Stimulated activated CD8-positive, alpha-beta memory T cell treated with anti-CD3 and anti-CD28 coated beads, Interleukin-2, amount 100 ng/mL, for 48 hours (primary cell): Measurements from ENCODE around the gene KCNQ2.

Experiments
- DNase-seq, 2 donors: peaks; one replicate each; pipeline ENCODE4 v3.0.0-alpha.2; 2020; ENCODE audit warnings: low read depth in 2 of 2

Gene KCNQ2

DNA sequence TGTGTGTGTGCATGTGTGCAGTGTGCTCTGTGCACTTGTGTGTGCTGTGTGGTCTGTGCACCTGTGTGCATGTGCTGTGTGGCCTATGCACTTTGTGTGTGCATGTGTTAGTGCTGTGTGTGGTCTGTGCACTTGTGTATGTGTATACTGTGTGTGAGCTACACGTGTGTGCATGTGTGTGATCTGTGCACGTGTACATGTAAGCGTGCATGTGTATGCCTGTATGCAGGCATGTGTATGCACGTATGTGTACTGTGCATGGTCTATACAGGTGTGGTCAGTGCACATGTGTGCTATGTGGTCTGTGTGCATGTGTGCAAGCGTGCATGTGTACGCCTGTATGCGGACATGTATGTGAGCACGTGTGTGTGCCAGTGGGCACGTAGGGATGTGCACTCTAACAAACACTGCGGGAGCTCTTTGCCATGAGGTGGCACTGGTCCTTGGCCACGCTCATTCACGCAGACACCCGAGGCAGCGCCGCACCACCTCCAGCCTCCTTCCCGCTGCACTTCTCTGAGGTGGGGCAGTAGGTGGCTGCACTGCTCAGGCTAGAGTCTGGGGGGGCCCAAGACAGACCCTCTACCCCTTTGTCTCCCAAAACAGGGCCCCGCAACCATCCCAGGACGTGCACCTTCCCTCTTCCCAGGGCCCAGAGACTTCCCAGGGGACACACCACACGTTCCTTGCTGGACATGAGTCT, 68.9 kb downstream of the KCNQ2 start:
- DNase-seq: no peak

DNA sequence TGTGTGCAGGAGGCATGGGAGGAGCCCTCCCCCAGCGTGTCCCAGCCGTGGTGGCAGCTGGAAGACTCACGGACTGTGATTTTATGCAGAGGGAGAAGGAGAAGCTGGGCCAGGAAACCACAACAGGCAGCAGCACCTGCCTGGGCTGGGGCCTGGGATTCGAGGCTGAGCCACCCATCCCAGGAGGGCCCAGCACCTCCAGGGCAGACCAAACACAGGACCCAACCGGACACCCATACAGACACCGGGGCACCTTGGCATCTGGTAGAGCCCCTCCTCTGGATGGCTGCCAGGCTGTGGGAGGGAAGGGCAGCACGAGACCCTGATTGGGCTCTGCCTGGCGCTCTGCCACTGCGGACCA, 69.6 kb downstream of the KCNQ2 start:
- DNase-seq: no peak

DNA sequence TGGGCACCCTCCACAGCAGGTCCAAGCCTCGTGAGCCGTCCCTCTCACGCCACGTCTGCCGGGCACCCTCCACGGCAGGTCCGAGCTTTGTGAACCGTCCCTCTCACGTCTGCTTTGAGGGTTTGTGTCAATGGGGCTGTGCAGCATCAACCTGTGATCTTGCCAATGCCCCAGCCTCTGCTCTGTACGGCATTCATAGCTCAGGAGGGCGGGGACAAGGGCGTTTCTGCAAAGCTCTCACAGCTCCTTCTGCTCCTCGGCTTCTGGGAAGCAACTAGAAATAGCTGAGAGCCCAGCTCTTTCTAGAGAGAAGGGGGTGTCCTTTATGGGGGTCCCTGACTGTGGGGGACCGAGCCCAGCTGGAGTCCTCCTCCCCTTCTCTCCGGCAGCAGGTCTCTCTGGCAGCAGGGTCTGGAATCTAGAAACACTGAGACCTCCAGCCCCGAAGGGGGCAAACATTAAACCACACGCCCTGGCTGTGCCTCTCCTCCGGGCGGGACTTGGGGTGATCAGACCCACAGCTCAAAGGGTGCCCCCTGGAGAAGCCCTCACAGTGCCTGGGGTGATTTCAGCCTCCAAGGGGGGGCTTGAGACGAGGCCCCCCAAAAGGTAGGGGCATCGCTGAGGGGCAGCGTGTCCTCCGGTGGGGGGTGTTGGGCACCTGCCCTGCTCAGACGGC, 70.1 kb downstream of the KCNQ2 start:
- no peak for DNase-seq

DNA sequence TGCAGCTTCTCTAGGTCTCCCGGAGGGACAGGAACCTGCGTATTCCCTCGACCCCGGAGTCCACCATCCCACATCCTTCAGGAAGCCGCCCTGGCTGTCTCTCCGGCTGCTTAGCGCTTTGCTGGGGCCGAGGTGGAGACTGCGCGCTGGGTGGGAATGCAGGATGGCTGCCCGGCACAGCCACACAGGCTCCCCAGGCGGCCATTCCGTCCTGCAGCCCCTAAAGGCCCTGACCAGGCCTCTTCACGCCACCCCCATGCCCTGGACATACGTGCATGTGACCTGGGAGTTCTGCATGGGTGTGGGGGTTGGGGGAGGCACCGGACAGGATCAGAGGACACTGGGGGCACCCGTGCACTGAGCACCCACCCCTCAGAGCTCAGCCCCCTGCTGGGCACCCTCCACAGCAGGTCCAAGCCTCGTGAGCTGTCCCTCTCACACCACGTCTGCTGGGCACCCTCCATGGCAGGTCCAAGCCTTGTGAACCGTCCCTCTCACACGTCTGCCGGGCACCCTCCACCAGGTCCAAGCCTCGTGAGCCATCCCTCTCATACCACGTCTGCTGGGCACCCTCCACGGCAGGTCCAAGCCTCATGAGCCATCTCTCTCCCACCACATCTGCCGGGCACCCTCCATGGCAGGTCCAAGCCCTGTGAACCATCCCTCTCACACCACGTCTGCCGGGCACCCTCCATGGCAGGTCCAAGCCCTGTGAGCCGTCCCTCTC, 70.9 kb downstream of the KCNQ2 start:
- DNase-seq: no peak

DNA sequence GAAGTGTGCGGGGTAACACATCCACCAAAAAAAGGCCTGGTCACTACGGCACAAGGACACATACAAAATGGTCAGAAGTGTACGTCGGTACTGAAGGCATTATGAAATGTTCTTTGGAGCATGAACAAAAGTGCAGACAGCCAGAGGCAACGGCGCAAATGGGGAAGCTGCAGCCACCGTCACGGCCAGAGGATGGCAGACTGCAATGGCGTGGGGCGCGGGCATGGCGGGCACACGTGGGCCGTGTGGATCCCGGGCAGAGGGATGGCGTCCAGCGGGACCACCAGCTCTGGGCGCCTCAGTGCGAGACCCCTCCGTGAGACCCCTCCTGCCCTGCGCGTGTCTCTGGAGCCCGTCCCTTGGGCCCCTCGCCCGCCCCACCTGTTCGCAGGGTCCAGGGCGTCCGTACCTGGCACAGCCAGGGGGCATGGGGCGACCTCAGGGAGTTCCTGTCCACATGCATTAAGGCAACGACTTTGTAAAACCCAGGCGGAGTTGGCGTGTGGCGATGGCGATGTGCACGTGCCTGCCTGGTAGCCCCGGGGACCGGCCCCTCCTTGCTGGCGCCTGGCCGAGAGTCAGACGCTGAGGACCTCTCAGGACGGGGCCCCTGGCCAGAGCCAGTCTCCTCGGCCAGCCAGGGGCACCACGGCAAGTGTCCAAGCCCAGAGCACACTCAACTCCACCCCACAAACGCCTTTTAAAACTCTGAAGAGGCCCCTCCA, 71.8 kb downstream of the KCNQ2 start:
- DNase-seq: no peak

DNA sequence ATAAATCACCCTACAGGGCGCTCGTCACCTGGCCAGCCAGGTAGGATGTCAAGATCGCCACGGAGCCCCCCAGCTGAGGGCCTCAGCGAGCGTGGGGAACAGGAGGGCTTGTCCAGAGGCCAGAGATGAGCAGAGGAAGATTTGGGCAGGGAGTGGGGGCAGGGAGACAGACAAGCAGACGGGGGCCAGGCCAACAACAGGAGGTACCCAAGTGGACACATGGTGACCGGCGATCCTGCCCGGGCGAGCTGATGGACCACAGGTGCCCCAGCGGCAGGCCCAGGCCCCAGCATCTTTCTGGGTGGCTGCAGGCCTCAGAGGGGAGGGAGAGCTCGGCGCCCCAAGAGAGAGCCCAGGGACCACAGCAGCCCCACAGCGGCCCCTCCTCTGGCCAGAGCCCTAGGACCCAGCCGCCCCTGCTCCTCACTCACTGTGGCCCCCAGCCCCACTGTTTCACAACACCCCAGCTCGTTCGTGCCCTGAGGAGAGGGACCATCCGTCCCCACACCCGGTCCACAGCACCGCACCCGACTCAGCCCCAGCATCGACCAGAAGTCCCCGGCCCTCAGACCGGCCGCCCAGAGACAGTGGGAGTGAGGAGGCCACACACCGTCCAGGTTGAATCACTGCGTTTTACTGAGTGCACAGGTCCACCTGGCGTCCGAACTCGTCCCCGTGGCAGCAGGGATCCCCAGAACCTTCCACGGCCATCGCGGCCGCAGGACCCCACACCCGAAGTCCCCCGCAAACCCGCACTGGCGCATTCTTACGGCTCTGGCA, 72.7 kb downstream of the KCNQ2 start:
- DNase-seq: no peak

DNA sequence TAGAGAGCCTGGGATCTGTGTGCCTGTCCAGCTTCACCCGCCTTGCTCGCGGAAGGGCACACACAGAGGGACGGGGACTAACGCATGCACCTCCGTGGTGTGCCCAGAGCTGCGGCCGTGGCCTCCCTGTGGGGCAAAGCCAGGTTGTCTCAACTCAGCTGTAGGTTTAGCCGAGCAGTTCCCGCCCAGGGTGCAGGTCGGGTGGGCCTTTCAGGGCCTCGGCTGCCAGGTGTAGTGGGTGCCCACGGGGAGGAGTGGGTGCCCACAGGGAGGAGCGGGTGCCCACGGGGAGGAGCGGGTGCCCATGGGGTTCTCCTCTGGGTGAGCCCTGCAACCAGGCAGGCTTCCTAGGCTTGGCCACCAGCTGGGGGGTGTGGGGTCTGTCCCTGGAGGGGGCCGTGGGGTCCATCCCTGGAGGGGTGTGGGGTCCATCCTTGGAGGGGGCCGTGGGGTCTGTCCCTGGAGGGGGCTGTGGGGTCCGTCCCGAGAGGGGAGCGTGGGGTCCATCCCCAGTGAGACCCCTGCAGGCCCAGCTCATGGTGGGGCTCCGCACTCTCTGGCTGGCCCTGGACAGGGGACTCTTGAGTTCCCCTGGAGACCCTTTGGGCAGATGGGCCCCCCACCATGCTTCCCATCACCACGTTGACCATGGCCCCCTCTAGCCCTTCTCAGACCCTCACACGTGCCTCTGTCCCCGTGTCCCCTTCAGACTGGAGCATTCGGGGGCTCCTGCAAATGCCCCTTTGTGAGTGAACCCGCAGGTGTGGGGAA, 73.5 kb downstream of the KCNQ2 start:
- no peak for DNase-seq

DNA sequence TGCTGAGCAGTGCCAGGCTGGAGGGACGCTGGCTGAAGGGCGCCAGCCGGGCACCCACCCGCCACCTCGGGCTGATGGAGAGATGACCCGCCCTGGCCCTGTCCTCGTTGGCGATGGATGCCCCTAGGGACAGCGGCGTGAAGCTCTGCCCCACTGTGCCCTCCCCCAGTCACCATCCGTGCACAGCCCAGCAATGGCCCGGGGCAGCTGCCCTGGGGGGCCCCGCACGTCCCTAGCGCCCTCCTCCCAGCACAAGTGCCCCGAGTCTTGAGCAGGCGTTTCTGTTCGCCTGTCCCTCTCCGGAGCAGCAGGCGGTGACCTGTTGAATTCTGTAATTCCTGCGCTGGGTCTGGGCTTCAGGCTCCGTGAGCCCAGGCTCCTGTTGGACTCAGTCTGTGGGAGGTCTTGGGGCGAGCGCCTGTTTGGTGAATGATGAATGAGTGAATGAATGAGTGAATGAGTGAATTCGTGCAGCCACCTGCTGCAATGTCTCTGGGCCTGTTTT, 74.5 kb downstream of the KCNQ2 start:
- DNase-seq: no peak

DNA sequence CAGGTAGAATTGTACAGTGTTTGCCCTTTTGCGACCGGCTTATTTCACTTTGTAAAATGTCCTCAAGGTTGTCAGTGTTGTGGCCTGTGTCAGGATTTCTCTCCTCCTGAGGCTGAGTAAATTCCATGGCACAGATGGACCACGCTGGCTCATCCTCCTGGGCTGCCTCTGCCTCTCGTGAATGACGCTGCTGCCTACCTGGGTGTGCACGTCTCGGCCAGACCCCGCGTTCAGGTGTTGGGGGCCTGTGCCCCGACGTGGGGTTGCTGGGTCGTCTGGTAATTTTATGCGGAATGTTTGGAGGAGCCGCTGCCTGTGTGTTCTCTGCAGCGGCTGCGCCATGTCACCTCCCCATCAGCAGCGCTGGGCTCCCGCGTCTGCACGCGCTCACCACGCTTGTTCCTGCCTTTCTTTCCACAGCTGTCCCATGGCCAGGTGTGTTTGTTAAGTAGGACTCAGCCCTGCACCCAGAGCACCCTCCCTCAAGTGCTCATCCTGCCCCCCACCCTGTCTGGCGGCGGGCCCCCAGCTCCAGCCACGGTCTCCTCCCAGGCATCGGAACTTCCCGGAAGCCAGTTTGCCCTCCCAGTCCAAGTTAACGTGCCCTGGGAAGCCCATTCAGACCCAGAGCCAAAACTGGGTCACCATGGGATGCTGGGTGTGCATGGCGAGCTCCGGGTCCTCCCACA, 75.2 kb downstream of the KCNQ2 start:
- no peak for DNase-seq

DNA sequence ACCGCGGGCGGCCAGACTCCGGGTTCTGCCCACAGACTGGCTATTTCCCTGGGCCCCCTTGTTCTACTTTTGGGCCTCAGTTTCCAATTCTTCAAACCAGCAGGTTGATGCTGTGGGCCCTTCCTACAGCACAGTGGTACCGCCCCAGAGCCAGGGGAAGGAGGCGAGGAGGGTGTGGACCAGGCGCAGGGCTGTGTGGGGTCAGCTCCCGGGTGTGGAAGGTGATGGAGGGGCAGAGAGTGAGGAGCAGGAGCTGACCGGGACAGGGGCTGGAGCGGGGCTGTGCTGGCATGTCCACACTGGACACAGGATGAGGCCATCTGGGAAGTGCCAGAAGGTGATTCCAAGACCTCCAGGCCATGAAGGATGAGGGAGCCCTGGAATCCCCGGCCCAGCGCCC, 76.2 kb downstream of the KCNQ2 start:
- no peak for DNase-seq

DNA sequence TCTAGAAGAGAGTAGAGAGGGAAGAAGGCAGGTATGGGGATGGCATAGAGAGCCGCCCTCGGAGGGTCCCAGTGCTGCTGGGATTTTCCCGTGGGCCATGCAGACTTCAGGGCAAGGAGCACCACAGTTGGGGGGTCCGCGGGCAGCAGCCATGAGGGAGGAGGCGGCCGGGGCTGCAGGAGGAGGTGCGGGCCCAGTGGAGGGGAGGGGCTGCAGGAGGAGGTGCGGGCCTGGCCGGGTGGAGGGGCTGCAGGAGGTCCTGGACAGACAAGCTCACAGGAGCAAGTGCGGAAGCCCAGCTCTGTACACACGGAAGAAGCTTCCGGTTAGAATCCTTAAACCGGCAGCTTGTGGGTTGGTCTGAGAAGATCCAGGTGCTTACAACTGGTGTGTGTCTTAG, 76.7 kb downstream of the KCNQ2 start:
- no peak for DNase-seq

DNA sequence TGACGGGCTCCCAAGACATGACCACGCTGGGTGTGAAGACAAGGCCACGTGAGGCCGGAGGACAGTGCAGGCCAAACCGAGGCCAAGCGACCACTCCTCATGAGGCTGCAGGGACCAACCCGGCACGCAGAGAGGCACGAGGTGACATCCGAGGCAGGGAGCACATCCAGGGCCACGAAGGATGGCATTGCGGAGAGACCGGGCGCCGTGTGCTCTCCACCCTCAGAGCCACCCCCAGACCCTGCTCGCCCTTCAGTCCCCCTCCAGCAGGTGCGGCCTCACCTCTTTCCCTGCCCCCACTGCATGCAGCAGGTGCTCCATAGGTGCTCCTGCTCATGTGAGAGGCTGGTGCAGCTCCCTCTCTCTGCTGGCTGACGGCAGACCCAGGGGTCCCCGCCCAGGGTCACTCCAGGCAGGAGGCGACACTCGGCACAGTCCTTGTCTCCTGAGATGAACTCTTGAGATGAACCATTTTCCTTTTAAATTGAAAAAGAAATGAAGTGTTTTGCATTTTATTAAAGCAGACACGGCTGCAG, 77.5 kb downstream of the KCNQ2 start:
- no peak for DNase-seq

DNA sequence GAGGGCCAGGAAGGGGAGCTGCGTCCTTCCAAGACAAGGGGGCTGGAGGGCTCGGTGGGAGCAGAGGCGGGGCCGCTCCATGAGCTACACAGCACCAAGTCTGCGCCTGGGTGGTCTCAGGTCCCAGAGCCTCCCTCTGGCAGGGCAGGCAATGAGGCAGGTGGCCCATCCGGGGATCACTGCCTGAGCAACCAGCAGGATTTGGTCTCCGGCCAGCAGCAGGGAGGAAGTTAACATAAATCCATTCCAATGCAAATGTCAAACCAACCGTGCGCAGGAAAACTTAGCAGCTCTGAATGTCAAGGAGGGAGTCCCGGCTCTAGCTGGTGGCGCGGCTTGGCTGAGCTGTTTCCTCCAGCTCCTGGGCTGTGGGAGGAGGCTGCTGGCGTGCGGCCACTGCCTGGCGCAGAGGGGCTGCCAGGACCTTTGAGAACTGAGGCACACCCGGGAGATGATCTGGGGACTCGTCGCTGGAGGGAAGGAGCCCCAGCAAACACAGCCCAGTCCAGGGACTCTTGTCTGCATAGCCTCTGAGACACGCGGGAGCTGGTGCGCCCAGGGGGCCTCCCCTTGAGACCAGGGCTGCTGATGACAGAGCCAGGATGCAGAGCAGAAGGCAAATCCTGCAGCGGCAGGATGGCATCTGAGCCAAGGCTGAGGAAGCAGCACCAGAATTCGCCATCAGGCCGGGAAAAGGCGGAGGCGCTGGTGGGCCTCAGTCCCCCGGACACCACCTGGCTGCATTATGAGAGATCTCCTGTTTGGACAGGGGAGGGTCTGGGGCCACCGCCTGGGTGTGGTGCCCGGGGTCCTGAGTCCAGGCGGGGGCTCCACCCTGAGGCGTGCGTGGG, 78.2 kb downstream of the KCNQ2 start:
- no peak for DNase-seq

DNA sequence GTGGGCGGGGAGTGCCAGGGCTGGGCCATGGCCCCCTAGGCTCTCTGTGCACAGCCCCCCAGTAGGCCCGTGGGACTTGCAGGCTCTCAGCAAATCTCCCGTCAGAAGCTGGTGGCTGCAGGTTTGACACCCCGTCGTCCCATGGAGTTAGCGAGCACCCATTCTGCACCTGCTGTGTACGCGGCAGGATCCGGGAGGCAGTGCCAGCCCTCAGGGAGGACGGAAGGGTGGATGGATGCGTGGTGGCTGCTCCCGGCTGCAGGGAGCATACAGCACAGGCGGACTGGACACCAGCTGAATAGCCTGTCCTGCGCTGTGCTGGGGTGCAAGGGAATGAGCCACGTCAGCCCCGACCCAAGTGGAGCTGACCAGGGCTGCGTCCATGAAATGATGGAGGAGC, 78.9 kb downstream of the KCNQ2 start:
- DNase-seq: no peak

DNA sequence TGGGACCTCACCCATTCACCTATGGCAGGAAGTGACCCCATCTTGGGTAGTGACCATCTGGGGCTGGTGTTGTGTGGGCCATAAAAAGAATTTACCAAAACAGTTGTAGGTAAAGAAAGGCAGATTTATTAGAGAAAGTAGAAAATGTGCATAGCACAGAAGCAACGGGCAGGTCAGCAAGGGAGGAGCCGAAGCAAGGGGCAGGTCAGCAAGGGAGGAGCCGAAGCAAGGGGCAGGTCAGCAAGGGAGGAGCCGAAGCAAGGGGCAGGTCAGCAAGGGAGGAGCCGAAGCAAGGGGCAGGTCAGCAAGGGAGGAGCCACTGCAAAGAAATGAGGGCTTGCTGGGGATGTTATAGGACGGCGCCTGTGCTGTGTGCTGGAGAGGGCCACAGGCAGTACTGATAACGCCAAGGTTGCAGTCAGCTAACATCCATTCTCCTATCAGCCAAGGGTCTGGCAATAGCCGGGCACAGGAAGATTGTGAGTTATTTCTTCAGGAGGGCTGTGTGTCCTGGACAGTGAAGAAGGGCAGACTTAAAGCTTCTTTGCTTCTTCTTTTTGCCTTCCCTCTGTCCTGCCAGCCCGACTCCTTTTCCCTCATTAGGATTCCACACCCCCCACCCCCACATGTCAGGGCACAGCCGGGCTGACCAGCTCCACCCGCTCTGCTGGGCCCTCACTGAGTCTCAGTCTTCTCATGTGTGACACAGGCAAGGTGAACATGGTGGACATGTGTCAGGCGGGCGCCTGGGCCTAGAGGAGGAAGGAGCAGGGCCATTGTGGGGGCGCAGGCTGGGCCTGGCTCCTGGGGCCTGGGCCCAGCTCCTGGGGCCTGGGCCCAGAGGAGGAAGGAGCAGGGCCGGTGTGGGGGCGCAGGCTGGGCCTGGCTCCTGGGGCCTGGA, 79.7 kb downstream of the KCNQ2 start:
- no peak for DNase-seq

DNA sequence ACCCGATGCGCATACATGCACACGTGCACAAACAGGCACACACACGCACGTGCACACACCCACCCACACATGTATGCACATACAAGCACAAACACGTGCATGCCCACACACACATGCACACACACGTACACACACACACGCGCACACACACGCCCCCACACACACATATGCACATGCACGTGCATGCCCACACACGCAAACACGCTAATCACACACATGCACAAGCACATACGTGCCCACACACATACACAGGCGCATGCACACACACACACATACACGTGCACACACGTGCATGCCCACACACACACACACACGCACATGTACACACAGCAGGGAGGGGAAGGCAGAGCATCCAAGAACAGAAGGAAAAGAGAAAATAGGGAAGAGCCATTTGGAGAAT, 84.5 kb downstream of the KCNQ2 start:
- DNase-seq: no peak

DNA sequence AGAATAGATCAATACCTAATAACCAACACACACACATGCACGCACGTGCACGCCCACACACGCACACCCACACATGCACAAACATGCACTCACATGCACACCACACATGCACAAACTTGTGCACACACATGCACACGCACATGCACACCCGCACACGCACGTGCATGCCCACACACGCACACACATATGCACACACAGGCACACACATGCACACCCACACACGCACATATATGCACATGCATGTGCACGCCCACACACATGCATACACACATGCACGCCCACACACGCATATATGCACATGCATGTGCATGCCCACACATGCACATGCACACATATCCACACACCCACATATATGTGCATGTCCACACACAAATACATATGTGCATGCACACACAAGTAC, 85.1 kb downstream of the KCNQ2 start:
- DNase-seq: no peak

DNA sequence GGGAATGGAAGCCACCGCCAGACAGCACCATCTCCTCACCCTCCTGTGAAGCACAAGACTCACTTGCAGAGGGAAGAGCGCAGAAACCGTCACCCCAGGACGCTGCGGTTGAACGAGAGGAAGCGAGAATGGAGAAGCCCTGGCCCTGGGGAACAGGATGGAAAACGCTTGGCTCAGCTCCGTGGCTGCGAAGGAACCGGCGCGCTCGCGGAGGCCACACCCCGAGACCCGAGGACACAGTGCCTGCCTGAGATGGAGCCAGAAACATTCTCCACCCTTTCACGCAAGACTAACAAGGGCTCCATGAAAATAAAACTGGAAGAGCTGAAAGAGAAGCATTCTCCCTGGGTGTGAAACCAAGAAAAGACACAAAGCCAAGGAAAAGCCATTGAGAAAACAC, 86.0 kb downstream of the KCNQ2 start:
- no peak for DNase-seq
